ENCODE data around the gene ZBTB43.
A peak's percentile ranks its signal among the peaks of the same experiment; 100 is the strongest.
"Not testable (repeated sequence)": the region's sequence is repeated elsewhere in the genome, so short reads cannot be mapped to it uniquely, and the experiment has no call there.

ZBTB43 gene

GRCh38 chr9:126804696-126805553 lies at the start of gene ZBTB43:
ZBTB43 (plus strand) TSS chr9:126805040; CDS start chr9:126832510, 27,470 bp downstream.
- peaks cover 27% of the 10 kb centered on the region for H3K4me1 Mint-ChIP-seq (ENCODE audit: low read depth)
- H3K27me3 Mint-ChIP-seq (ENCODE audit: low read depth) = peaks cover 3% of the 10 kb centered on the region
- peaks cover 11% of the 10 kb centered on the region for H3K36me3 Mint-ChIP-seq (ENCODE audit: low read depth)
- peaks cover 5% of the 10 kb centered on the region for H3K9me3 Mint-ChIP-seq
- peak within 1 kb of the TSS; percentile 94 for H3K4me3 Mint-ChIP-seq
- H3K27ac Mint-ChIP-seq = peak within 1 kb of the TSS; percentile 98

GRCh38 chr9:126755317-126755875 lies 49.4 kb upstream of the ZBTB43 start:
- no peaks in the 10 kb centered on the region for H3K9me3 Mint-ChIP-seq
- H3K4me1 Mint-ChIP-seq (ENCODE audit: low read depth) = no peaks in the 10 kb centered on the region
- no peaks in the 10 kb centered on the region for H3K36me3 Mint-ChIP-seq (ENCODE audit: low read depth)
- no peak overlapping the region for H3K4me3 Mint-ChIP-seq
- H3K27me3 Mint-ChIP-seq (ENCODE audit: low read depth) = peaks cover 5% of the 10 kb centered on the region
- no peak overlapping the region for H3K27ac Mint-ChIP-seq

GRCh38 chr9:126756238-126756637 lies 48.6 kb upstream of the ZBTB43 start:
- H3K27me3 Mint-ChIP-seq (ENCODE audit: low read depth) = peaks cover 3% of the 10 kb centered on the region
- no peaks in the 10 kb centered on the region for H3K4me1 Mint-ChIP-seq (ENCODE audit: low read depth)
- no peaks in the 10 kb centered on the region for H3K9me3 Mint-ChIP-seq
- H3K27ac Mint-ChIP-seq = no peak overlapping the region
- H3K4me3 Mint-ChIP-seq = no peak overlapping the region
- no peaks in the 10 kb centered on the region for H3K36me3 Mint-ChIP-seq (ENCODE audit: low read depth)

- Mint-ChIP-seq H3K9me3 (no peaks in the 10 kb centered on the region), H3K36me3 (ENCODE audit: low read depth) (no peaks in the 10 kb centered on the region), H3K4me3 (no peak overlapping the region), H3K27ac (no peak overlapping the region), H3K27me3 (ENCODE audit: low read depth) (no peaks in the 10 kb centered on the region), H3K4me1 (ENCODE audit: low read depth) (no peaks in the 10 kb centered on the region)
Measured at GRCh38 chr9:126756876-126757415, 47.9 kb upstream of the ZBTB43 start.

- Mint-ChIP-seq H3K27me3 (ENCODE audit: low read depth) (no peaks in the 10 kb centered on the region), H3K36me3 (ENCODE audit: low read depth) (no peaks in the 10 kb centered on the region), H3K4me1 (ENCODE audit: low read depth) (no peaks in the 10 kb centered on the region), H3K27ac (no peak overlapping the region), H3K4me3 (no peak overlapping the region), H3K9me3 (no peaks in the 10 kb centered on the region)
Measured at GRCh38 chr9:126758916-126759585, 45.8 kb upstream of the ZBTB43 start.

GRCh38 chr9:126761274-126761673 lies 43.6 kb upstream of the ZBTB43 start:
- Mint-ChIP-seq H3K27ac (no peak overlapping the region), H3K9me3 (no peaks in the 10 kb centered on the region)

GRCh38 chr9:126763130-126763764 lies 41.6 kb upstream of the ZBTB43 start:
- Mint-ChIP-seq H3K4me3 (no peak overlapping the region), H3K9me3 (no peaks in the 10 kb centered on the region), H3K36me3 (ENCODE audit: low read depth) (no peaks in the 10 kb centered on the region), H3K4me1 (ENCODE audit: low read depth) (no peaks in the 10 kb centered on the region), H3K27me3 (ENCODE audit: low read depth) (no peaks in the 10 kb centered on the region), H3K27ac (no peak overlapping the region)

More at GRCh38 chr9:126761274-126761673, 43.6 kb upstream of the ZBTB43 start:
- H3K36me3 Mint-ChIP-seq (ENCODE audit: low read depth) = no peaks in the 10 kb centered on the region
- H3K4me1 Mint-ChIP-seq (ENCODE audit: low read depth) = no peaks in the 10 kb centered on the region
- H3K27me3 Mint-ChIP-seq (ENCODE audit: low read depth) = no peaks in the 10 kb centered on the region
- H3K4me3 Mint-ChIP-seq = no peak overlapping the region

- peaks cover 26% of the 10 kb centered on the region for H3K27me3 Mint-ChIP-seq (ENCODE audit: low read depth)
- H3K9me3 Mint-ChIP-seq = no peaks in the 10 kb centered on the region
- H3K4me1 Mint-ChIP-seq (ENCODE audit: low read depth) = no peaks in the 10 kb centered on the region
- no peak overlapping the region for H3K27ac Mint-ChIP-seq
- H3K4me3 Mint-ChIP-seq = no peak overlapping the region
- no peaks in the 10 kb centered on the region for H3K36me3 Mint-ChIP-seq (ENCODE audit: low read depth)
Measured at GRCh38 chr9:126773004-126773607, 31.7 kb upstream of the ZBTB43 start.

GRCh38 chr9:126775926-126776325 lies 28.9 kb upstream of the ZBTB43 start:
- H3K4me1 Mint-ChIP-seq (ENCODE audit: low read depth) = no peaks in the 10 kb centered on the region
- H3K27ac Mint-ChIP-seq = no peak overlapping the region
- peaks cover 32% of the 10 kb centered on the region for H3K27me3 Mint-ChIP-seq (ENCODE audit: low read depth)

GRCh38 chr9:126777733-126778132 lies 27.1 kb upstream of the ZBTB43 start:
- H3K9me3 Mint-ChIP-seq = no peaks in the 10 kb centered on the region

More at GRCh38 chr9:126775926-126776325, 28.9 kb upstream of the ZBTB43 start:
- H3K4me3 Mint-ChIP-seq = no peak overlapping the region
- H3K9me3 Mint-ChIP-seq = no peaks in the 10 kb centered on the region
- no peaks in the 10 kb centered on the region for H3K36me3 Mint-ChIP-seq (ENCODE audit: low read depth)

GRCh38 chr9:126778141-126778540 lies 26.7 kb upstream of the ZBTB43 start:
- no peaks in the 10 kb centered on the region for H3K36me3 Mint-ChIP-seq (ENCODE audit: low read depth)
- H3K4me3 Mint-ChIP-seq = no peak overlapping the region
- H3K4me1 Mint-ChIP-seq (ENCODE audit: low read depth) = peaks cover 2% of the 10 kb centered on the region
- no peaks in the 10 kb centered on the region for H3K9me3 Mint-ChIP-seq
- H3K27me3 Mint-ChIP-seq (ENCODE audit: low read depth) = peaks cover 33% of the 10 kb centered on the region
- no peak overlapping the region for H3K27ac Mint-ChIP-seq

More at GRCh38 chr9:126777733-126778132, 27.1 kb upstream of the ZBTB43 start:
- no peak overlapping the region for H3K27ac Mint-ChIP-seq
- H3K36me3 Mint-ChIP-seq (ENCODE audit: low read depth) = no peaks in the 10 kb centered on the region
- no peak overlapping the region for H3K4me3 Mint-ChIP-seq
- H3K27me3 Mint-ChIP-seq (ENCODE audit: low read depth) = peaks cover 35% of the 10 kb centered on the region
- H3K4me1 Mint-ChIP-seq (ENCODE audit: low read depth) = peaks cover 2% of the 10 kb centered on the region

- H3K27me3 Mint-ChIP-seq (ENCODE audit: low read depth) = peaks cover 29% of the 10 kb centered on the region
Measured at GRCh38 chr9:126778696-126779095, 26.1 kb upstream of the ZBTB43 start.

GRCh38 chr9:126781186-126782052 lies 23.4 kb upstream of the ZBTB43 start:
- H3K27ac Mint-ChIP-seq = no peak overlapping the region
- H3K4me3 Mint-ChIP-seq = no peak overlapping the region
- peaks cover 19% of the 10 kb centered on the region for H3K27me3 Mint-ChIP-seq (ENCODE audit: low read depth)
- peaks cover 2% of the 10 kb centered on the region for H3K4me1 Mint-ChIP-seq (ENCODE audit: low read depth)
- H3K36me3 Mint-ChIP-seq (ENCODE audit: low read depth) = no peaks in the 10 kb centered on the region
- no peaks in the 10 kb centered on the region for H3K9me3 Mint-ChIP-seq

More at GRCh38 chr9:126778696-126779095, 26.1 kb upstream of the ZBTB43 start:
- H3K4me3 Mint-ChIP-seq; H3K9me3 Mint-ChIP-seq; H3K27ac Mint-ChIP-seq; H3K36me3 Mint-ChIP-seq (ENCODE audit: low read depth); H3K4me1 Mint-ChIP-seq (ENCODE audit: low read depth): not testable (repeated sequence)
